Measurements from ENCODE around the gene CEMIP.
A peak's percentile ranks its signal among the peaks of the same experiment; 100 is the strongest.

The CEMIP gene

GRCh38 chr15:80801891-80802680 is 22.9 kb downstream of the CEMIP start:
- Histone ChIP-seq H3K9me3 (ENCODE audit: control insufficient read depth in 2 of 2, low read length in 2 of 2) (no peaks in the 10 kb centered on the region), H3K27ac (ENCODE audit: low read length) (no peak overlapping the region), H3K4me3 (ENCODE audit: low read length in 2 of 2) (no peak overlapping the region), H3K4me1 (ENCODE audit: control insufficient read depth, insufficient read depth, low read length) (no peaks in the 10 kb centered on the region), H3K9ac (ENCODE audit: low read length in 2 of 2) (no peak overlapping the region), H3K27me3 (ENCODE audit: control insufficient read depth in 1 of 2, insufficient read depth in 2 of 2, low read length in 2 of 2) (no peaks in the 10 kb centered on the region), H3K36me3 (ENCODE audit: control insufficient read depth in 2 of 2, insufficient read depth in 2 of 2, low read length in 2 of 2) (no peaks in the 10 kb centered on the region)

GRCh38 chr15:80803580-80804525 is 24.7 kb downstream of the CEMIP start:
- Histone ChIP-seq H3K4me3 (ENCODE audit: low read length in 2 of 2) (no peak overlapping the region), H3K27me3 (ENCODE audit: control insufficient read depth in 1 of 2, insufficient read depth in 2 of 2, low read length in 2 of 2) (no peaks in the 10 kb centered on the region), H3K27ac (ENCODE audit: low read length) (no peak overlapping the region), H3K9me3 (ENCODE audit: control insufficient read depth in 2 of 2, low read length in 2 of 2) (no peaks in the 10 kb centered on the region), H3K36me3 (ENCODE audit: control insufficient read depth in 2 of 2, insufficient read depth in 2 of 2, low read length in 2 of 2) (no peaks in the 10 kb centered on the region), H3K4me1 (ENCODE audit: control insufficient read depth, insufficient read depth, low read length) (no peaks in the 10 kb centered on the region), H3K9ac (ENCODE audit: low read length in 2 of 2) (no peak overlapping the region)

DNA sequence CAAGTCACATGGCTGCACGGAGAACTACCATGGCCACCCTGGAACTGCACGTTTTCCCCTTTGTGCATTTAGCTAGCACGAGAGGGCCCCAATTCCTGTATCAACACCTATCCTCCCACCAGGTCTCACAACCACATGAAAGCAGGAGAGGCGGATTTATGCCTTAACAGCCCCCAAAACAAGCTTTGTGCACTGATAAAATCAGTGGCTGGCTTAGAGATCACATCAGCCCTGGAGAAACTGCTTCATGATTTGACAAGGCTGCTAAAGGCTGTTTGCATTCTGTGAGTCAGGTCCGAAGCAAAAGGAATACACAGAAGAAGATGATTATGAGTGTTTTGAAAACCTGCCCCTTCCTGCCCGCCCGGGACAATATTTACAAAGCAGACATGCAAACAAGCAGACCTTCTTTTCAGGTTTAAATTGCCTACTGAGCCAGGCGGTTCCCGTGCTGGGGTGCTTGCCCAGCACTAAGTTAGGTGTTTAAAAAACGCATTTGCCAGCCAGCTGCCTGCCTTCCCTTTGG is 25.9 kb downstream of the CEMIP start:
- Histone ChIP-seq H3K4me1 (ENCODE audit: control insufficient read depth, insufficient read depth, low read length) (no peaks in the 10 kb centered on the region), H3K36me3 (ENCODE audit: control insufficient read depth in 2 of 2, insufficient read depth in 2 of 2, low read length in 2 of 2) (no peaks in the 10 kb centered on the region), H3K4me3 (ENCODE audit: low read length in 2 of 2) (no peak overlapping the region), H3K27me3 (ENCODE audit: control insufficient read depth in 1 of 2, insufficient read depth in 2 of 2, low read length in 2 of 2) (no peaks in the 10 kb centered on the region), H3K9me3 (ENCODE audit: control insufficient read depth in 2 of 2, low read length in 2 of 2) (no peaks in the 10 kb centered on the region), H3K27ac (ENCODE audit: low read length) (no peak overlapping the region), H3K9ac (ENCODE audit: low read length in 2 of 2) (no peak overlapping the region)

- Histone ChIP-seq H3K4me1 (ENCODE audit: control insufficient read depth, insufficient read depth, low read length) (peaks cover 11% of the 10 kb centered on the region), H3K27me3 (ENCODE audit: control insufficient read depth in 1 of 2, insufficient read depth in 2 of 2, low read length in 2 of 2) (no peaks in the 10 kb centered on the region), H3K9me3 (ENCODE audit: control insufficient read depth in 2 of 2, low read length in 2 of 2) (no peaks in the 10 kb centered on the region), H3K27ac (ENCODE audit: low read length) (no peak overlapping the region), H3K9ac (ENCODE audit: low read length in 2 of 2) (no peak overlapping the region), H3K36me3 (ENCODE audit: control insufficient read depth in 2 of 2, insufficient read depth in 2 of 2, low read length in 2 of 2) (no peaks in the 10 kb centered on the region), H3K4me3 (ENCODE audit: low read length in 2 of 2) (no peak overlapping the region)
Measured at GRCh38 chr15:80811781-80812315, 32.7 kb downstream of the CEMIP start.

GRCh38 chr15:80815106-80815505 is 35.9 kb downstream of the CEMIP start:
- H3K4me1 ChIP-seq (ENCODE audit: control insufficient read depth, insufficient read depth, low read length), result peaks cover 33% of the 10 kb centered on the region
- no peak overlapping the region for H3K9ac ChIP-seq (ENCODE audit: low read length in 2 of 2)
- H3K27ac ChIP-seq (ENCODE audit: low read length), result no peak overlapping the region
- no peaks in the 10 kb centered on the region for H3K36me3 ChIP-seq (ENCODE audit: control insufficient read depth in 2 of 2, insufficient read depth in 2 of 2, low read length in 2 of 2)
- H3K4me3 ChIP-seq (ENCODE audit: low read length in 2 of 2), result no peak overlapping the region
- peaks cover 0 to 3% of the 10 kb centered on the region in 2 donors for H3K9me3 ChIP-seq (ENCODE audit: control insufficient read depth in 2 of 2, low read length in 2 of 2)
- H3K27me3 ChIP-seq (ENCODE audit: control insufficient read depth in 1 of 2, insufficient read depth in 2 of 2, low read length in 2 of 2), result no peaks in the 10 kb centered on the region

DNA sequence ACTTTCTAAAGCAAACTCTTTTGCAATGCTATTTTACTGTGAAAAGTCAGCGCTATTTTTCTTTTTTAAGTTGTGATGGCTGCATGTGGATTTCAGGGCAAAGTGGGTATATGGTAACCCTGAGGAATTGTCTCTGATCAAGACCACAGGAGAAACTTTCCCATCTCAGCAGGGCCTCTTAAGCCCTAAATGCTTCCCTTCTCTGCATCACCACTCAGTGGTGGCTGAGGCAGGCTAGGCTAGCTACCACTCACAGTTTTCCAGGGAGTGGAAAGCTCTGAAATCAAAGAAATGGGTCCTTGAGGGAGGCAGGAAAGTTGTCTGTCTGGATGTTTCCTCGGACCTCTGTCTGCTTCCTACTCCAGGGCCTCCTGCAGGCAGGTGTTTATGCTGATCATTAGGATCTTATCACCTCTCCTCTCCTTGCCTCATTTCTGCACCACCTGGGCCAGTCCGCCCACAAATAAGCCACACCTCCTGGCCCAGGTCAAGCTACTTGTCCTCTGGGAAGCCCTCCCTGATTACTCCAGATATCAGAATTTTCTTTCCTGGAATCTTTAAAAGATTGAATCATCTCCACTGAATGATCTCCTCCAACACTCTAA is 37.0 kb downstream of the CEMIP start:
- peaks cover 0 to 3% of the 10 kb centered on the region in 2 donors for H3K9me3 ChIP-seq (ENCODE audit: control insufficient read depth in 2 of 2, low read length in 2 of 2)
- peak overlapping the region in 1 of 2 donors; percentile 5 for H3K9ac ChIP-seq (ENCODE audit: low read length in 2 of 2)
- H3K27ac ChIP-seq (ENCODE audit: low read length), result peak overlapping the region; percentile 66
- peaks cover 33% of the 10 kb centered on the region for H3K4me1 ChIP-seq (ENCODE audit: control insufficient read depth, insufficient read depth, low read length)
- no peak overlapping the region for H3K4me3 ChIP-seq (ENCODE audit: low read length in 2 of 2)
- H3K27me3 ChIP-seq (ENCODE audit: control insufficient read depth in 1 of 2, insufficient read depth in 2 of 2, low read length in 2 of 2), result no peaks in the 10 kb centered on the region
- H3K36me3 ChIP-seq (ENCODE audit: control insufficient read depth in 2 of 2, insufficient read depth in 2 of 2, low read length in 2 of 2), result no peaks in the 10 kb centered on the region

GRCh38 chr15:80816936-80817335 is 37.8 kb downstream of the CEMIP start:
- H3K27ac ChIP-seq (ENCODE audit: low read length), result peak overlapping the region; percentile 66
- peaks cover 33% of the 10 kb centered on the region for H3K4me1 ChIP-seq (ENCODE audit: control insufficient read depth, insufficient read depth, low read length)
- peaks cover 0 to 3% of the 10 kb centered on the region in 2 donors for H3K9me3 ChIP-seq (ENCODE audit: control insufficient read depth in 2 of 2, low read length in 2 of 2)
- peak overlapping the region in 1 of 2 donors; percentile 1 for H3K9ac ChIP-seq (ENCODE audit: low read length in 2 of 2)
- no peaks in the 10 kb centered on the region for H3K27me3 ChIP-seq (ENCODE audit: control insufficient read depth in 1 of 2, insufficient read depth in 2 of 2, low read length in 2 of 2)
- peak overlapping the region; percentile 29 to 41 for H3K4me3 ChIP-seq (ENCODE audit: low read length in 2 of 2)
- H3K36me3 ChIP-seq (ENCODE audit: control insufficient read depth in 2 of 2, insufficient read depth in 2 of 2, low read length in 2 of 2), result no peaks in the 10 kb centered on the region

- Histone ChIP-seq H3K27me3 (ENCODE audit: control insufficient read depth in 1 of 2, insufficient read depth in 2 of 2, low read length in 2 of 2) (no peaks in the 10 kb centered on the region), H3K4me3 (ENCODE audit: low read length in 2 of 2) (no peak overlapping the region), H3K9ac (ENCODE audit: low read length in 2 of 2) (no peak overlapping the region), H3K36me3 (ENCODE audit: control insufficient read depth in 2 of 2, insufficient read depth in 2 of 2, low read length in 2 of 2) (no peaks in the 10 kb centered on the region), H3K9me3 (ENCODE audit: control insufficient read depth in 2 of 2, low read length in 2 of 2) (peaks cover 0 to 3% of the 10 kb centered on the region in 2 donors), H3K4me1 (ENCODE audit: control insufficient read depth, insufficient read depth, low read length) (peaks cover 33% of the 10 kb centered on the region), H3K27ac (ENCODE audit: low read length) (peak overlapping the region; percentile 41)
Measured at GRCh38 chr15:80817901-80818300, 38.7 kb downstream of the CEMIP start.

GRCh38 chr15:80819001-80819400 is 39.8 kb downstream of the CEMIP start:
- Histone ChIP-seq H3K4me1 (ENCODE audit: control insufficient read depth, insufficient read depth, low read length) (peaks cover 33% of the 10 kb centered on the region), H3K4me3 (ENCODE audit: low read length in 2 of 2) (no peak overlapping the region), H3K9ac (ENCODE audit: low read length in 2 of 2) (no peak overlapping the region), H3K27ac (ENCODE audit: low read length) (peak overlapping the region; percentile 41), H3K36me3 (ENCODE audit: control insufficient read depth in 2 of 2, insufficient read depth in 2 of 2, low read length in 2 of 2) (no peaks in the 10 kb centered on the region), H3K9me3 (ENCODE audit: control insufficient read depth in 2 of 2, low read length in 2 of 2) (peaks cover 0 to 3% of the 10 kb centered on the region in 2 donors), H3K27me3 (ENCODE audit: control insufficient read depth in 1 of 2, insufficient read depth in 2 of 2, low read length in 2 of 2) (no peaks in the 10 kb centered on the region)

DNA sequence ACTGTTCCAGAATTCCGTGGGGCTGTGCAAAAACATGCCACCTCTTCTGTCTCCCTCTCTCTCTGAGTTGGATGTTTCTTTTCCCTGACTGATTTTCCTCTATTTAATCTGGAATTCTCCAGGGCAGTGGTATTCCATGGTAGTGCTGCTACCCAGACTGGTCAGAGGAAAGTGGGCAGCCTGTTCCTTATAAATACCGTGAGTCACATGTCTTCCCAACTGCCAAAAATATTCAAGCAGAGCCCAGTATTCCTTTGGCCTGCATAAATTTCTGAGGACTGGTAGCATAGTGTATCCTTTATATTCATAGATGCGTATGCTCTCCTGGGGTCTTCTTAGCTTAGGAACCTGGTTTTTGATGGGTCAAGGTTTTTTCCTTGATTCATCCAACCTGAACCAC is 40.9 kb downstream of the CEMIP start:
- no peak overlapping the region for H3K27ac ChIP-seq (ENCODE audit: low read length)

More for the DNA sequence above, 40.9 kb downstream of the CEMIP start:
- Histone ChIP-seq H3K4me1 (ENCODE audit: control insufficient read depth, insufficient read depth, low read length) (peaks cover 33% of the 10 kb centered on the region), H3K9ac (ENCODE audit: low read length in 2 of 2) (no peak overlapping the region), H3K27me3 (ENCODE audit: control insufficient read depth in 1 of 2, insufficient read depth in 2 of 2, low read length in 2 of 2) (no peaks in the 10 kb centered on the region), H3K36me3 (ENCODE audit: control insufficient read depth in 2 of 2, insufficient read depth in 2 of 2, low read length in 2 of 2) (no peaks in the 10 kb centered on the region), H3K9me3 (ENCODE audit: control insufficient read depth in 2 of 2, low read length in 2 of 2) (peaks cover 0 to 3% of the 10 kb centered on the region in 2 donors), H3K4me3 (ENCODE audit: low read length in 2 of 2) (no peak overlapping the region)

Data from stomach smooth muscle (tissue), 2 donors.